ENCODE results near the gene SUSD4.

The SUSD4 gene

GRCh38 chr1:223219846-223220610, 143.9 kb downstream of the SUSD4 start:
- FAIRE-seq (no peak), DNase-seq (ENCODE audit: insufficient read length, low spot score) (no peak)
- no peak for TF ChIP-seq POLR2AphosphoS5 (IDR thresholded peaks at IDR 0.05; ENCODE audit: low read depth, low read length)
- TF ChIP-seq PAX5 (IDR thresholded peaks at IDR 0.05; ENCODE audit: insufficient read depth, low read length, severe bottlenecking) = no peak
- no peak for TF ChIP-seq POLR2A (IDR thresholded peaks at IDR 0.05; ENCODE audit: low read depth, low read length)
- no peak for TF ChIP-seq TAF1 (IDR thresholded peaks at IDR 0.05; ENCODE audit: low read depth, low read length)
- no peak for TF ChIP-seq POU2F2 (IDR thresholded peaks at IDR 0.05; ENCODE audit: low read depth, low read length)
- TF ChIP-seq SPI1 (IDR thresholded peaks at IDR 0.05; ENCODE audit: low read depth, low read length) = no peak

DNA sequence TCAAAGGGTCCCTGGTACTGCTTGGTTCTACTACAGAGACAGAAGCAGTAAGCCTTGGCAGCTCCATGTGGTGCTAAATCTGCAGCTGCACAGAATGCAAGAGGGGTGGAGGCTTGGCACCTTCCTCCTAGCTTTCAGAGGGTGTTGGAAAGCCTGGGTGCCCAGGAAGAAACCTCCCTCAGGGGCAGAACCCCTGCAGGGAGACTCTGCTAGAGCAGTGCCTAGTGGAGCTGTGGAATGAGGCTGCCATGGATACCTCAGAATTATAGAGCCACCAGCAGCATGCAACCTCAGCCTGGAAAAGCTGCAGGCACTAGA, 144.7 kb downstream of the SUSD4 start:
- FAIRE-seq (no peak), DNase-seq (ENCODE audit: insufficient read length, low spot score) (no peak)
- TF ChIP-seq PAX5 (IDR thresholded peaks at IDR 0.05; ENCODE audit: insufficient read depth, low read length, severe bottlenecking) = no peak
- no peak for TF ChIP-seq SPI1 (IDR thresholded peaks at IDR 0.05; ENCODE audit: low read depth, low read length)
- no peak for TF ChIP-seq POLR2A (IDR thresholded peaks at IDR 0.05; ENCODE audit: low read depth, low read length)
- TF ChIP-seq POU2F2 (IDR thresholded peaks at IDR 0.05; ENCODE audit: low read depth, low read length) = no peak
- no peak for TF ChIP-seq TAF1 (IDR thresholded peaks at IDR 0.05; ENCODE audit: low read depth, low read length)
- no peak for TF ChIP-seq POLR2AphosphoS5 (IDR thresholded peaks at IDR 0.05; ENCODE audit: low read depth, low read length)

GRCh38 chr1:223217781-223218180, 146.2 kb downstream of the SUSD4 start:
- DNase-seq (ENCODE audit: insufficient read length, low spot score) (no peak), FAIRE-seq (no peak)
- TF ChIP-seq POU2F2 (IDR thresholded peaks at IDR 0.05; ENCODE audit: low read depth, low read length) (no peak), POLR2AphosphoS5 (IDR thresholded peaks at IDR 0.05; ENCODE audit: low read depth, low read length) (no peak), POLR2A (IDR thresholded peaks at IDR 0.05; ENCODE audit: low read depth, low read length) (no peak), SPI1 (IDR thresholded peaks at IDR 0.05; ENCODE audit: low read depth, low read length) (no peak), PAX5 (IDR thresholded peaks at IDR 0.05; ENCODE audit: insufficient read depth, low read length, severe bottlenecking) (no peak), TAF1 (IDR thresholded peaks at IDR 0.05; ENCODE audit: low read depth, low read length) (no peak)

GRCh38 chr1:223216531-223217205, 147.3 kb downstream of the SUSD4 start:
- FAIRE-seq (no peak), DNase-seq (ENCODE audit: insufficient read length, low spot score) (no peak)
- TF ChIP-seq SPI1 (IDR thresholded peaks at IDR 0.05; ENCODE audit: low read depth, low read length) (no peak), POLR2A (IDR thresholded peaks at IDR 0.05; ENCODE audit: low read depth, low read length) (no peak), TAF1 (IDR thresholded peaks at IDR 0.05; ENCODE audit: low read depth, low read length) (no peak), PAX5 (IDR thresholded peaks at IDR 0.05; ENCODE audit: insufficient read depth, low read length, severe bottlenecking) (no peak), POU2F2 (IDR thresholded peaks at IDR 0.05; ENCODE audit: low read depth, low read length) (no peak), POLR2AphosphoS5 (IDR thresholded peaks at IDR 0.05; ENCODE audit: low read depth, low read length) (no peak)

- DNase-seq (ENCODE audit: insufficient read length, low spot score) (no peak), FAIRE-seq (no peak)
- TF ChIP-seq POLR2AphosphoS5 (IDR thresholded peaks at IDR 0.05; ENCODE audit: low read depth, low read length) = no peak
- no peak for TF ChIP-seq POU2F2 (IDR thresholded peaks at IDR 0.05; ENCODE audit: low read depth, low read length)
- no peak for TF ChIP-seq TAF1 (IDR thresholded peaks at IDR 0.05; ENCODE audit: low read depth, low read length)
- TF ChIP-seq POLR2A (IDR thresholded peaks at IDR 0.05; ENCODE audit: low read depth, low read length) = no peak
- no peak for TF ChIP-seq PAX5 (IDR thresholded peaks at IDR 0.05; ENCODE audit: insufficient read depth, low read length, severe bottlenecking)
- TF ChIP-seq SPI1 (IDR thresholded peaks at IDR 0.05; ENCODE audit: low read depth, low read length) = no peak
These were observed 147.9 kb downstream of the SUSD4 start for GRCh38 chr1:223216074-223216473.

- FAIRE-seq (no peak), DNase-seq (ENCODE audit: insufficient read length, low spot score) (no peak)
- TF ChIP-seq TAF1 (IDR thresholded peaks at IDR 0.05; ENCODE audit: low read depth, low read length) (no peak), POLR2AphosphoS5 (IDR thresholded peaks at IDR 0.05; ENCODE audit: low read depth, low read length) (no peak), SPI1 (IDR thresholded peaks at IDR 0.05; ENCODE audit: low read depth, low read length) (no peak), POLR2A (IDR thresholded peaks at IDR 0.05; ENCODE audit: low read depth, low read length) (no peak), PAX5 (IDR thresholded peaks at IDR 0.05; ENCODE audit: insufficient read depth, low read length, severe bottlenecking) (no peak), POU2F2 (IDR thresholded peaks at IDR 0.05; ENCODE audit: low read depth, low read length) (no peak)
These were observed 148.9 kb downstream of the SUSD4 start for GRCh38 chr1:223215026-223215425.

DNA sequence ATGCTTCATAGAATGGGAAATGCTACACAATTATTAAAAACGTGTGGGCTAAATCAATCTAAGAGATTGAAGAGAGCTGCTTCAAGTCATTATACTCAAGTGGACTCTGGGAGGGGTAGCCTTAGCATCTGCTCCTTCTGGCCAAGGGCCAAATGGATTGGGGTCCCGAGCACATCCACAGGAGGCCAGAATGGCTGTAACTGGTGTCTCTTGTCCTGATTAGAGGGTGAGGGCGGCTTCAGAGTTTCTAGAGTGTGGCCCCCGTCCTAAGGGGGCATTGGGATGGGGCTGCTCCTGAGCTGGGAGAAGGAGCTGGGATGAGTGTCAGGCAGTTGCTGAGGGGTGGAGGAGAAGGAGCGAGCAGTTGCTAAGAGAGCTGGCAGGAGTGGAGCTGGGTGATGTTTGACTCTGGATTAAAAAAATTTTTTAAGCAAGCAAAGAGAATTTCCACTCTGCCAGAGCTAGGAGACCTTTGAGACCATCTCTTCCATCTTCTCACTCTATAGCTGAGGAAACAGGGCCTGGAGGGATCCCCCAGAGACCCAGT, 149.6 kb downstream of the SUSD4 start:
- no peak for TF ChIP-seq PAX5 (IDR thresholded peaks at IDR 0.05; ENCODE audit: insufficient read depth, low read length, severe bottlenecking)
- no peak for TF ChIP-seq SPI1 (IDR thresholded peaks at IDR 0.05; ENCODE audit: low read depth, low read length)
- TF ChIP-seq POU2F2 (IDR thresholded peaks at IDR 0.05; ENCODE audit: low read depth, low read length) = no peak
- TF ChIP-seq TAF1 (IDR thresholded peaks at IDR 0.05; ENCODE audit: low read depth, low read length) = no peak
- no peak for TF ChIP-seq POLR2AphosphoS5 (IDR thresholded peaks at IDR 0.05; ENCODE audit: low read depth, low read length)
- no peak for TF ChIP-seq POLR2A (IDR thresholded peaks at IDR 0.05; ENCODE audit: low read depth, low read length)
- FAIRE-seq = no peak
- DNase-seq (ENCODE audit: insufficient read length, low spot score) = no peak

GRCh38 chr1:223212441-223212840, 151.5 kb downstream of the SUSD4 start:
- no peak for FAIRE-seq
- no peak for TF ChIP-seq POLR2A (IDR thresholded peaks at IDR 0.05; ENCODE audit: low read depth, low read length)
- no peak for TF ChIP-seq POLR2AphosphoS5 (IDR thresholded peaks at IDR 0.05; ENCODE audit: low read depth, low read length)
- no peak for TF ChIP-seq PAX5 (IDR thresholded peaks at IDR 0.05; ENCODE audit: insufficient read depth, low read length, severe bottlenecking)
- no peak for TF ChIP-seq SPI1 (IDR thresholded peaks at IDR 0.05; ENCODE audit: low read depth, low read length)
- no peak for TF ChIP-seq POU2F2 (IDR thresholded peaks at IDR 0.05; ENCODE audit: low read depth, low read length)
- TF ChIP-seq TAF1 (IDR thresholded peaks at IDR 0.05; ENCODE audit: low read depth, low read length) = no peak
- no peak for DNase-seq (ENCODE audit: insufficient read length, low spot score)

DNA sequence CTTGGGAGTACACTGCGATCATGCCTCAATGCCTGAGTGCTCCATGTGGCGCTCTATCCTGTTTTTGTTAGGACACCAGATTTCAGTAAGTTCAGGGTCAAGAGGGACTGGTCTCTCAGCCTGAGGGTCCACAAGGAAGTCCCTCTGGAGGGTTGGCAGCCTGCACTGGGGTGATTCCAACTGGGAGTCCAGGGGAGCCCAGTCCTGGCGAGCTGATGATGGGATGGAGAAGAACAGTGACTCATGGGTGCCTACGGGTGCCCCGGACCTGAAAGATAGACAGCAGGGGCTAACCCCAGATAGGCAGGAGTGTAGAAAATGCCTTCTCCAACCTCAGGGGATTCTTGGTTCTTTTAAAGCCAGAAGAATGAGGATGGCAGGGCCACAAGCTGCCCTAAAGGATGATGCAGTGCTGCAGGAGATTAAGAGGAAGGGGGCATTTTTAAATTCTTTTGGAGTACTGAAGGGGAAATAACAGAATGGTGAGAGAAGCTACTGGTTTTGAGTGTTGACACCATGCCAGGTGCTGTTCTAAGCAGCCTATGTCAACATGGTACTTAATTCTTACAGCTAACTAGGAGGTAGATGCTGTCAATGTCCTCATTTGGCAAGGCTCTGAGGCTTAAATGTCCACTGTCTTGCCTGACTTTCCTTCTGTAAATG, 152.5 kb downstream of the SUSD4 start:
- FAIRE-seq = no peak
- DNase-seq (ENCODE audit: insufficient read length, low spot score) = no peak
- no peak for TF ChIP-seq POLR2AphosphoS5 (IDR thresholded peaks at IDR 0.05; ENCODE audit: low read depth, low read length)
- no peak for TF ChIP-seq POU2F2 (IDR thresholded peaks at IDR 0.05; ENCODE audit: low read depth, low read length)
- TF ChIP-seq SPI1 (IDR thresholded peaks at IDR 0.05; ENCODE audit: low read depth, low read length) = no peak
